Hepatocyte (in vitro differentiated cells): ENCODE measurements around the gene B3GNT3. TPM values are rescaled to one million over a fixed set of nuclear protein-coding genes. Genes with fewer than 3 reads are reported as not detected.

Experiments
- DNase-seq: peaks from one replicate; pipeline ENCODE4 v3.0.0-alpha.2; 2016; ENCODE audit warnings: low spot score
- H2AFZ ChIP-seq: fragments of 200-600 bp; sonication (generic); 2 replicates; pipeline ENCODE4 v1.6.0; 2016; ENCODE audit warnings: antibody characterized with exemption, mild to moderate bottlenecking
- H3K27ac ChIP-seq: fragments of 200-600 bp; sonication (generic); 2 replicates; pipeline ENCODE4 v1.5.1; 2016; ENCODE audit warnings: mild to moderate bottlenecking
- H3K27me3 ChIP-seq: fragments of 200-600 bp; sonication (generic); 2 replicates; pipeline ENCODE4 v1.6.1; 2016
- H3K36me3 ChIP-seq: fragments of 200-600 bp; sonication (generic); replicated peaks from 2 replicates; pipeline ENCODE4 v1.5.1; 2016; ENCODE audit warnings: low read depth; ENCODE audit not compliant: insufficient read depth
- H3K4me1 ChIP-seq: fragments of 200-600 bp; sonication (generic); 2 replicates; pipeline ENCODE4 v1.5.1; 2016; ENCODE audit warnings: mild to moderate bottlenecking, moderate library complexity; ENCODE audit not compliant: insufficient read depth
- H3K4me2 ChIP-seq: fragments of 200-600 bp; sonication (generic); 2 replicates; pipeline ENCODE4 v1.6.0; 2016
- H3K4me3 ChIP-seq: fragments of 200-600 bp; sonication (generic); 2 replicates; pipeline ENCODE4 v1.5.1; 2016; ENCODE audit warnings: mild to moderate bottlenecking
- H3K79me2 ChIP-seq: fragments of 200-600 bp; sonication (generic); 2 replicates; pipeline ENCODE4 v1.6.0; 2017; ENCODE audit warnings: mild to moderate bottlenecking
- H3K9me2 ChIP-seq: fragments of 200-600 bp; sonication (generic); replicated peaks from 2 replicates; pipeline ENCODE4 v1.6.0; 2017; ENCODE audit warnings: mild to moderate bottlenecking; ENCODE audit not compliant: insufficient read depth
- H3K9me3 ChIP-seq: fragments of 200-600 bp; sonication (generic); 2 replicates; pipeline ENCODE4 v1.5.1; 2016; ENCODE audit warnings: low read depth, mild to moderate bottlenecking
- H4K20me1 ChIP-seq: fragments of 200-600 bp; sonication (generic); 2 replicates; pipeline ENCODE4 v1.6.0; 2016; ENCODE audit warnings: mild to moderate bottlenecking; ENCODE audit not compliant: insufficient read depth, poor library complexity, severe bottlenecking
- CTCF ChIP-seq: fragments of 200-600 bp; sonication (generic); IDR thresholded peaks from 2 replicates; pipeline ENCODE4 v1.5.1; 2016; ENCODE audit warnings: antibody characterized with exemption, mild to moderate bottlenecking; ENCODE audit not compliant: poor library complexity
- EZH2 ChIP-seq: fragments of 200-600 bp; sonication (generic); IDR thresholded peaks from 2 replicates; pipeline ENCODE4 v1.6.1; 2016; ENCODE audit warnings: antibody characterized with exemption, mild to moderate bottlenecking, borderline replicate concordance
- EZH2phosphoT487 ChIP-seq: fragments of 200-600 bp; sonication (generic); IDR thresholded peaks from one replicate; pipeline ENCODE4 v1.6.1; 2018; ENCODE audit warnings: antibody characterized with exemption, mild to moderate bottlenecking, low read depth, moderate library complexity; ENCODE audit not compliant: unreplicated experiment, severe bottlenecking
- WGBS: methylation state at CpG from one replicate; pipeline ENCODE4 v1.1.6; 2016; ENCODE audit warnings: low lambda C conversion rate; ENCODE audit errors: missing lambda C conversion rate; 5-methylcytosine and 5-hydroxymethylcytosine counted together
- polyA plus RNA-seq: library from polyadenylated mRNA; unstranded; fragments of >200 nt; fragmentation: Nextera tagmentation; extraction: Ambion mirVana; gene quantifications from 2 replicates; pipeline ENCODE4 v1.2.1, GENCODE V29; 2016
- total RNA-seq: library from RNA; depleted of rRNA; stranded (reverse); fragments of >200 nt; gene quantifications from 2 replicates; pipeline ENCODE4 v1.2.3, GENCODE V29; 2014

The B3GNT3 gene
- total and polyA plus RNA-seq, 2 experiments from 2014 or later: 14.6 to 19.1 TPM

GRCh38 chr19:17848595-17849292, 53.8 kb downstream of the B3GNT3 start:
- Histone ChIP-seq H3K9me3 (no peaks in the 10 kb centered on the region), H3K4me3 (no peak overlapping the region), H3K4me1 (no peaks in the 10 kb centered on the region), H3K36me3 (no peaks in the 10 kb centered on the region), H3K9me2 (no peaks in the 10 kb centered on the region), H2AFZ (no peak overlapping the region), H3K27me3 (no peaks in the 10 kb centered on the region), H4K20me1 (no peaks in the 10 kb centered on the region), H3K79me2 (no peaks in the 10 kb centered on the region), H3K27ac (no peak overlapping the region), H3K4me2 (no peak overlapping the region)
- no peak for TF ChIP-seq EZH2
- TF ChIP-seq CTCF: no peak
- no peak for TF ChIP-seq EZH2phosphoT487
- no peak for DNase-seq
- whole genome bisulfite sequencing: 89% methylated on average over 13 of the region's 14 CpGs

- H3K27me3 ChIP-seq: no peaks in the 10 kb centered on the region
- DNase-seq: no peak
- no peaks in the 10 kb centered on the region for H4K20me1 ChIP-seq
- H3K36me3 ChIP-seq: no peaks in the 10 kb centered on the region
- H3K4me2 ChIP-seq: no peak overlapping the region
- WGBS: 86% methylated on average over 6 of the region's 6 CpGs
- no peaks in the 10 kb centered on the region for H3K79me2 ChIP-seq
- H3K4me1 ChIP-seq: no peaks in the 10 kb centered on the region
- no peaks in the 10 kb centered on the region for H3K9me2 ChIP-seq
- no peaks in the 10 kb centered on the region for H3K9me3 ChIP-seq
- no peak overlapping the region for H3K27ac ChIP-seq
- H2AFZ ChIP-seq: no peak overlapping the region
- TF ChIP-seq CTCF (no peak), EZH2 (no peak), EZH2phosphoT487 (no peak)
- H3K4me3 ChIP-seq: no peak overlapping the region
These were observed 59.1 kb downstream of the B3GNT3 start for GRCh38 chr19:17854061-17854460.

DNA sequence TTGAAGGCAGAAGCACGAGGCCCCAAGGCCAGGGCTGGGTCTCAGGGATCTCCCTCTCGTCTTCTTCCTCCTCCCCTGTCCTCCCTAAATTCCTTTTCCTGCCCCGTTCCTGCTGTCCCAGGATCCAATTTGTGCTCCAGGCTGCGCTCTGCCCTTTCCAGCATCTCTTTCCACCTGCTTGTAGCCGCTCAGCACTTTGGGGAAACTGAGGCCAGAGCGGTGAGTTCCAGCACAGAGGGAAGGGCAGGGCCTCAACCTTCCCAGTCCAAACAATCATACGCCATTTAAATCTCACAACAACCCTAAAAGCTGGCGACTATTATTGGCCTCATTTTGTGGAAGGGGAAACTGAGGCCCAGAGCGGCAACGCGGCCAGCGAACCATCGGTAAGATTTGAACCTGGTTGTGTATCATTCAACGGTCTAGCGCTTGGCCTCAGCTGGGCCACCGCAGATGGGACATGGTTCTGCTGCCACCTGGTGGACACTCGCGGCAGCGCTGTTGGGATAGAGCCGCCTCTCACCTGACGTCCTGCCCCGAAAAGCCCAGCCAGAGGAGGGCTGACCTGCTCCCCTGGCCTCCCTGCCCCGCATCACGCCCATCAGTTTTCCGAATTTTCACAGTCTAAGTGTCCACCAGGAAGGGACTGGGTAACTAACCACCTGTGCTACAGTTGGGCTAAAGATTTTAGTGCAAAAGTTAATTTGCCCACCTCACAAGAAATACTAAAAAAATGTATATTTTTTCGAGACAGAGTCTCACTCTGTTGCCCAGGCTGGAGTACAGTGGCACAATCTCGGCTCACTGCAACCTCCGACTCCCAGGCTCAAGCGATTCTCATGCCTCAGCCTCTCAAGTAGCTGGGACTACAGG, 60.6 kb downstream of the B3GNT3 start:
- H3K9me2 ChIP-seq: no peaks in the 10 kb centered on the region
- 19% methylated on average over 29 of the region's 29 CpGs for WGBS
- H2AFZ ChIP-seq: no peak overlapping the region
- no peak overlapping the region for H3K4me3 ChIP-seq
- peak; percentile 89 for DNase-seq
- peaks cover 5% of the 10 kb centered on the region for H4K20me1 ChIP-seq
- no peaks in the 10 kb centered on the region for H3K36me3 ChIP-seq
- no peaks in the 10 kb centered on the region for H3K4me1 ChIP-seq
- H3K79me2 ChIP-seq: peaks cover 8% of the 10 kb centered on the region
- no peak overlapping the region for H3K4me2 ChIP-seq
- TF ChIP-seq CTCF (peak; percentile 96), EZH2 (no peak)
- no peaks in the 10 kb centered on the region for H3K27me3 ChIP-seq
- H3K9me3 ChIP-seq: no peaks in the 10 kb centered on the region
- H3K27ac ChIP-seq: no peak overlapping the region
